GM23338 (cell line): Measurements from ENCODE around the gene BID. TPM values are rescaled to one million over a fixed set of nuclear protein-coding genes. Genes with fewer than 3 reads are reported as not detected.

Experiments used
- ATAC-seq: fragments of 200-7000 bp; cut with Tn5 transposase; 3 replicates; pipeline ENCODE4 v1.9.1; 2020
- DNase-seq: peaks from one replicate; pipeline ENCODE4 v3.0.0-alpha.2; 2015; ENCODE audit warnings: low spot score
- H2AFZ ChIP-seq: fragments of 200-600 bp; sonication (generic); 2 replicates; pipeline ENCODE4 v1.8.0; 2016; ENCODE audit warnings: antibody characterized with exemption, mild to moderate bottlenecking, moderate library complexity
- H3F3A ChIP-seq: fragments of 200-600 bp; sonication (generic); replicated peaks from 2 replicates; pipeline ENCODE4 v1.8.0; 2017; ENCODE audit warnings: antibody characterized with exemption, mixed run types, low read depth
- H3K27ac ChIP-seq: fragments of 200-600 bp; sonication (generic); 2 replicates; pipeline ENCODE4 v1.6.1; 2016; ENCODE audit warnings: low read depth
- H3K27me3 ChIP-seq: fragments of 200-600 bp; sonication (generic); 2 replicates; pipeline ENCODE4 v1.8.0; 2016; ENCODE audit warnings: mild to moderate bottlenecking, mixed run types, moderate library complexity; ENCODE audit not compliant: insufficient read depth
- H3K36me3 ChIP-seq: fragments of 200-600 bp; sonication (generic); 2 replicates; pipeline ENCODE4 v1.8.0; 2016; ENCODE audit warnings: mild to moderate bottlenecking; ENCODE audit not compliant: insufficient read depth
- H3K4me1 ChIP-seq: fragments of 200-600 bp; sonication (generic); 2 replicates; pipeline ENCODE4 v1.8.0; 2016; ENCODE audit warnings: mild to moderate bottlenecking, moderate library complexity; ENCODE audit not compliant: insufficient read depth
- H3K4me2 ChIP-seq: fragments of 200-600 bp; sonication (generic); 2 replicates; pipeline ENCODE4 v1.7.1; 2017; ENCODE audit warnings: mixed run types
- H3K4me3 ChIP-seq: fragments of 200-600 bp; sonication (generic); 2 replicates; pipeline ENCODE4 v1.6.1; 2016; ENCODE audit warnings: mixed run types
- H3K79me2 ChIP-seq: fragments of 200-600 bp; sonication (generic); replicated peaks from 2 replicates; pipeline ENCODE4 v1.8.0; 2017; ENCODE audit warnings: mild to moderate bottlenecking; ENCODE audit not compliant: insufficient read depth
- H3K9me2 ChIP-seq: fragments of 200-600 bp; sonication (generic); 2 replicates; pipeline ENCODE4 v1.8.0; 2017; ENCODE audit not compliant: insufficient read depth
- H4K20me1 ChIP-seq: fragments of 200-600 bp; sonication (generic); replicated peaks from 2 replicates; pipeline ENCODE4 v1.8.0; 2017; ENCODE audit warnings: mild to moderate bottlenecking; ENCODE audit not compliant: insufficient read depth
- H3K27ac Mint-ChIP-seq: 2 replicates; pipeline ENCODE4 v1.8.0; 2020; ENCODE audit warnings: inconsistent platforms, mild to moderate bottlenecking, moderate library complexity, mixed read lengths
- H3K27me3 Mint-ChIP-seq: 3 replicates; pipeline ENCODE4 v1.8.0; 2022; ENCODE audit warnings: low read depth, mild to moderate bottlenecking, moderate library complexity, mixed read lengths, inconsistent platforms; ENCODE audit not compliant: insufficient read depth, poor library complexity
- H3K36me3 Mint-ChIP-seq: 3 replicates; pipeline ENCODE4 v1.8.0; 2021; ENCODE audit warnings: low read depth, mild to moderate bottlenecking, inconsistent platforms, moderate library complexity, mixed read lengths
- H3K4me1 Mint-ChIP-seq: 3 replicates; pipeline ENCODE4 v1.8.0; 2020; ENCODE audit warnings: mild to moderate bottlenecking, inconsistent platforms, mixed read lengths
- H3K4me3 Mint-ChIP-seq: 3 replicates; pipeline ENCODE4 v1.8.0; 2021; ENCODE audit warnings: moderate library complexity, mild to moderate bottlenecking, inconsistent platforms, mixed read lengths
- H3K9me3 Mint-ChIP-seq: 3 replicates; pipeline ENCODE4 v1.8.0; 2020; ENCODE audit warnings: moderate library complexity, mild to moderate bottlenecking, inconsistent platforms, mixed read lengths
- CREB1 ChIP-seq: fragments of 250-450 bp; sonication (Bioruptor Pico); IDR thresholded peaks from 2 replicates; pipeline ENCODE4 v1.5.0; 2020; ENCODE audit warnings: low read depth, mild to moderate bottlenecking, moderate library complexity
- CTCF ChIP-seq, 2 experiments: fragments of 200-600 bp in 1 of 2; sonication (generic) in 1 of 2; conservative IDR thresholded peaks; 2 replicates each; pipeline versions ENCODE4 v1.5.1 to v1.6.1; 2016 to 2017; ENCODE audit warnings: antibody characterized with exemption in 2 of 2, low read depth in 2 of 2, mild to moderate bottlenecking in 2 of 2, moderate library complexity in 1 of 2
- ETS1 ChIP-seq: IDR thresholded peaks from 2 replicates; pipeline ENCODE4 v1.6.1; 2016; ENCODE audit warnings: antibody characterized with exemption
- EZH2 ChIP-seq: fragments of 200-600 bp; sonication (generic); IDR thresholded peaks from one replicate; pipeline ENCODE4 v1.8.0; 2017; ENCODE audit warnings: antibody characterized with exemption, mild to moderate bottlenecking, low read depth; ENCODE audit not compliant: unreplicated experiment
- JUNB ChIP-seq: IDR thresholded peaks from one replicate; pipeline ENCODE4 v1.6.1; 2016; ENCODE audit warnings: antibody characterized with exemption; ENCODE audit not compliant: unreplicated experiment
- NANOG ChIP-seq: IDR thresholded peaks from 2 replicates; pipeline ENCODE4 v1.6.1; 2016; ENCODE audit warnings: antibody characterized with exemption, borderline replicate concordance
- POLR2AphosphoS5 ChIP-seq: IDR thresholded peaks from 2 replicates; pipeline ENCODE4 v1.6.1; 2016; ENCODE audit warnings: antibody characterized with exemption, low read depth
- STAT1 ChIP-seq: IDR thresholded peaks from one replicate; pipeline ENCODE4 v1.6.1; 2016; ENCODE audit warnings: antibody characterized with exemption; ENCODE audit not compliant: unreplicated experiment
- ZNF114 ChIP-seq: fragments of 250-450 bp; sonication (Bioruptor Pico); IDR thresholded peaks from 2 replicates; pipeline ENCODE4 v1.5.0; 2020; ENCODE audit warnings: mild to moderate bottlenecking, moderate library complexity
- ZNF331 ChIP-seq: fragments of 250-450 bp; sonication (Bioruptor Pico); IDR thresholded peaks from 2 replicates; pipeline ENCODE4 v1.5.0; 2020; ENCODE audit warnings: low read depth, mild to moderate bottlenecking, moderate library complexity
- polyA plus RNA-seq: library from polyadenylated mRNA; unstranded; fragments of >200 nt; fragmentation: Nextera tagmentation; extraction: Ambion mirVana; gene quantifications from 2 replicates; pipeline ENCODE4 v1.2.1, GENCODE V29; 2016
- total RNA-seq: library from RNA; depleted of rRNA; stranded (reverse); fragments of >200 nt; shearing (Covaris generic); gene quantifications from 2 replicates; pipeline ENCODE4 v1.2.3, GENCODE V29; 2014
- TF ChIP-seq, protein P1 (sequence below): IDR thresholded peaks from one replicate; pipeline ENCODE4 v1.6.1; 2018; ENCODE audit warnings: antibody characterized with exemption; ENCODE audit not compliant: unreplicated experiment

The BID gene
- total and polyA plus RNA-seq, 2 experiments from 2014 or later, result 65.1 to 125 TPM

GRCh38 chr22:17817079-17817478 is 42.8 kb upstream of the BID start:
- H3K27me3 Mint-ChIP-seq, result peaks cover 7% of the 10 kb centered on the region
- ATAC-seq (no peak), DNase-seq (no peak)
- no peak overlapping the region for H2AFZ ChIP-seq
- no peak overlapping the region for H3K4me2 ChIP-seq
- no peaks in the 10 kb centered on the region for H3K9me3 Mint-ChIP-seq
- H3K4me1 Mint-ChIP-seq, result peaks cover 5% of the 10 kb centered on the region; the same call in 2 of the 3 replicates
- TF ChIP-seq CREB1 (CRISPR knock-in tag), result no peak
- H3K27ac ChIP-seq, result no peak overlapping the region
- no peaks in the 10 kb centered on the region for H3K27me3 ChIP-seq
- H3K4me3 ChIP-seq, result no peak overlapping the region
- H4K20me1 ChIP-seq, result 0 out of 2 replicates have a peak, but pooled peaks cover 5% of the 10 kb centered on the region
- H3F3A ChIP-seq, result no peaks in the 10 kb centered on the region
- no peaks in the 10 kb centered on the region for H3K36me3 ChIP-seq
- H3K4me3 Mint-ChIP-seq, result no peak overlapping the region
- no peak overlapping the region for H3K27ac Mint-ChIP-seq
- H3K4me1 ChIP-seq, result no peaks in the 10 kb centered on the region
- H3K79me2 ChIP-seq, result no peaks in the 10 kb centered on the region
- H3K36me3 Mint-ChIP-seq, result no peaks in the 10 kb centered on the region; the same call in 2 of the 3 replicates
- H3K9me2 ChIP-seq, result no peaks in the 10 kb centered on the region

- Histone ChIP-seq H4K20me1 (0 out of 2 replicates have a peak, but pooled peaks cover 5% of the 10 kb centered on the region), H3K27me3 (no peaks in the 10 kb centered on the region), H3K79me2 (no peaks in the 10 kb centered on the region), H3K9me2 (no peaks in the 10 kb centered on the region), H3K4me3 (no peak overlapping the region), H3F3A (no peaks in the 10 kb centered on the region), H3K36me3 (no peaks in the 10 kb centered on the region), H2AFZ (no peak overlapping the region), H3K27ac (no peak overlapping the region), H3K4me1 (no peaks in the 10 kb centered on the region), H3K4me2 (no peak overlapping the region)
- Mint-ChIP-seq H3K27ac (no peak overlapping the region), H3K27me3 (peaks cover 7% of the 10 kb centered on the region), H3K4me3 (no peak overlapping the region), H3K9me3 (no peaks in the 10 kb centered on the region), H3K4me1 (peaks cover 5% of the 10 kb centered on the region; the same call in 2 of the 3 replicates), H3K36me3 (no peaks in the 10 kb centered on the region; the same call in 2 of the 3 replicates)
- DNase-seq (no peak), ATAC-seq (no peak)
- TF ChIP-seq ZNF331 (CRISPR knock-in tag) (no peak), JUNB (no peak), ETS1 (no peak), NANOG (no peak), POLR2AphosphoS5 (no peak), CTCF (conservative IDR thresholded peaks at IDR 0.05; ENCODE audit: low read depth in 2 of 2) (no peak), CREB1 (CRISPR knock-in tag) (no peak), ZNF114 (CRISPR knock-in tag) (no peak), STAT1 (no peak), EZH2 (no peak)
- TF ChIP-seq, protein P1, sequence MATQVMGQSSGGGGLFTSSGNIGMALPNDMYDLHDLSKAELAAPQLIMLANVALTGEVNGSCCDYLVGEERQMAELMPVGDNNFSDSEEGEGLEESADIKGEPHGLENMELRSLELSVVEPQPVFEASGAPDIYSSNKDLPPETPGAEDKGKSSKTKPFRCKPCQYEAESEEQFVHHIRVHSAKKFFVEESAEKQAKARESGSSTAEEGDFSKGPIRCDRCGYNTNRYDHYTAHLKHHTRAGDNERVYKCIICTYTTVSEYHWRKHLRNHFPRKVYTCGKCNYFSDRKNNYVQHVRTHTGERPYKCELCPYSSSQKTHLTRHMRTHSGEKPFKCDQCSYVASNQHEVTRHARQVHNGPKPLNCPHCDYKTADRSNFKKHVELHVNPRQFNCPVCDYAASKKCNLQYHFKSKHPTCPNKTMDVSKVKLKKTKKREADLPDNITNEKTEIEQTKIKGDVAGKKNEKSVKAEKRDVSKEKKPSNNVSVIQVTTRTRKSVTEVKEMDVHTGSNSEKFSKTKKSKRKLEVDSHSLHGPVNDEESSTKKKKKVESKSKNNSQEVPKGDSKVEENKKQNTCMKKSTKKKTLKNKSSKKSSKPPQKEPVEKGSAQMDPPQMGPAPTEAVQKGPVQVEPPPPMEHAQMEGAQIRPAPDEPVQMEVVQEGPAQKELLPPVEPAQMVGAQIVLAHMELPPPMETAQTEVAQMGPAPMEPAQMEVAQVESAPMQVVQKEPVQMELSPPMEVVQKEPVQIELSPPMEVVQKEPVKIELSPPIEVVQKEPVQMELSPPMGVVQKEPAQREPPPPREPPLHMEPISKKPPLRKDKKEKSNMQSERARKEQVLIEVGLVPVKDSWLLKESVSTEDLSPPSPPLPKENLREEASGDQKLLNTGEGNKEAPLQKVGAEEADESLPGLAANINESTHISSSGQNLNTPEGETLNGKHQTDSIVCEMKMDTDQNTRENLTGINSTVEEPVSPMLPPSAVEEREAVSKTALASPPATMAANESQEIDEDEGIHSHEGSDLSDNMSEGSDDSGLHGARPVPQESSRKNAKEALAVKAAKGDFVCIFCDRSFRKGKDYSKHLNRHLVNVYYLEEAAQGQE, result no peak
These were observed 42.4 kb upstream of the BID start for GRCh38 chr22:17816649-17817048.
